Panc1 (cell line): ENCODE data around the gene PDE10A. TPM values are rescaled to one million over a fixed set of nuclear protein-coding genes. Genes with fewer than 3 reads are reported as not detected.

Experiments
- ATAC-seq: fragments of 200-7000 bp; cut with Tn5 transposase; 2 replicates; pipeline ENCODE4 v1.9.1; 2020; ENCODE audit warnings: mild to moderate bottlenecking, moderate library complexity
- BruUV-seq: library from RNA; stranded (reverse); fragments of 400-500 nt; replicated peaks from 2 replicates; lab custom pipeline; 2021; lab: Mats Ljungman, UMichigan
- CTCF ChIA-PET: fragments of 300-600 bp; sonication (Branson Sonifier 250); formaldehyde crosslinking; loops from one replicate; lab custom pipeline; 2022; ENCODE audit warnings: antibody characterized with exemption; lab: Charles Lee
- POLR2A ChIA-PET: fragments of 300-600 bp; sonication (Branson Sonifier 250); formaldehyde crosslinking; loops from one replicate; lab custom pipeline; 2022; ENCODE audit warnings: antibody characterized with exemption; lab: Charles Lee
- DNase-seq: peaks from one replicate; pipeline ENCODE4 v3.0.0-alpha.2; 2010; ENCODE audit warnings: low read depth, low spot score
- H3K27ac ChIP-seq: 2 replicates; pipeline ENCODE4 v1.5.1; 2011; ENCODE audit warnings: mild to moderate bottlenecking, low read length, inconsistent platforms
- H3K27me3 ChIP-seq: fragments of 200-500 bp; sonication (Bioruptor generic); 2 replicates; pipeline ENCODE4 v1.6.0; 2014; ENCODE audit warnings: low read length, inconsistent platforms; ENCODE audit not compliant: control insufficient read depth, insufficient read depth
- H3K36me3 ChIP-seq: fragments of 200-500 bp; sonication (Bioruptor generic); 2 replicates; pipeline ENCODE4 v1.5.1; 2014; ENCODE audit warnings: inconsistent platforms, mild to moderate bottlenecking, low read length, moderate library complexity; ENCODE audit not compliant: control insufficient read depth, insufficient read depth
- H3K4me1 ChIP-seq: 2 replicates; pipeline ENCODE4 v1.5.1; 2011; ENCODE audit warnings: inconsistent platforms, mild to moderate bottlenecking, low read length, moderate library complexity; ENCODE audit not compliant: control insufficient read depth, insufficient read depth
- H3K4me3 ChIP-seq, 2 experiments: 2 replicates each; pipeline ENCODE4 v1.5.1; 2011 to 2012; ENCODE audit warnings: low read depth in 2 of 2, low read length in 2 of 2, mild to moderate bottlenecking in 2 of 2, inconsistent platforms in 1 of 2, moderate library complexity in 1 of 2
- H3K9me3 ChIP-seq: fragments of 200-500 bp; sonication (Bioruptor generic); 2 replicates; pipeline ENCODE4 v1.5.1; 2014; ENCODE audit warnings: low read depth, mild to moderate bottlenecking, inconsistent platforms, low read length, moderate library complexity; ENCODE audit not compliant: control insufficient read depth, insufficient read depth
- CTCF ChIP-seq: fragments of 450-650 bp; IDR thresholded peaks from 2 replicates; pipeline ENCODE4 v1.5.1; 2017; ENCODE audit warnings: mild to moderate bottlenecking
- POLR2AphosphoS5 ChIP-seq: IDR thresholded peaks from 2 replicates; pipeline ENCODE4 v1.6.1; 2012; ENCODE audit warnings: mild to moderate bottlenecking, low read depth, low read length, moderate library complexity
- SIN3A ChIP-seq: IDR thresholded peaks from 2 replicates; pipeline ENCODE4 v1.6.1; 2012; ENCODE audit warnings: low read depth, mild to moderate bottlenecking, low read length, moderate library complexity, borderline replicate concordance; ENCODE audit not compliant: insufficient read depth
- TCF7L2 ChIP-seq: IDR thresholded peaks from 2 replicates; pipeline ENCODE4 v1.6.1; 2011; ENCODE audit warnings: mild to moderate bottlenecking, low read depth, low read length, inconsistent platforms
- in situ Hi-C: cut with HindIII; loops from 2 replicates; pipeline ENCODE4 v1.10.0; 2016; ENCODE audit warnings: low sequenced_read_pairs, low pct_unique_long_range_greater_than_20kb
- intact Hi-C: fragments of 100-400 bp; cut with micrococcal nuclease; formaldehyde crosslinking; loops from one replicate; pipeline ENCODE4 v1.10.0; 2022; ENCODE audit not compliant: unreplicated experiment
- total RNA-seq: library from RNA; stranded (reverse); gene quantifications from one replicate; pipeline ENCODE4 v1.2.1, GENCODE V29; 2021; ENCODE audit not compliant: unreplicated experiment
- TF ChIP-seq, protein P1 (sequence below), 2 experiments: IDR thresholded peaks; 2 replicates each; pipeline ENCODE4 v1.6.1; 2011 to 2012; ENCODE audit warnings: low read depth in 2 of 2, control low read depth in 1 of 2, low read length in 1 of 2, mild to moderate bottlenecking in 1 of 2, moderate library complexity in 1 of 2; ENCODE audit not compliant: insufficient read depth in 1 of 2

PDE10A gene
- total RNA-seq, 1 experiment from 2014 or later, result 27.8 TPM

DNA sequence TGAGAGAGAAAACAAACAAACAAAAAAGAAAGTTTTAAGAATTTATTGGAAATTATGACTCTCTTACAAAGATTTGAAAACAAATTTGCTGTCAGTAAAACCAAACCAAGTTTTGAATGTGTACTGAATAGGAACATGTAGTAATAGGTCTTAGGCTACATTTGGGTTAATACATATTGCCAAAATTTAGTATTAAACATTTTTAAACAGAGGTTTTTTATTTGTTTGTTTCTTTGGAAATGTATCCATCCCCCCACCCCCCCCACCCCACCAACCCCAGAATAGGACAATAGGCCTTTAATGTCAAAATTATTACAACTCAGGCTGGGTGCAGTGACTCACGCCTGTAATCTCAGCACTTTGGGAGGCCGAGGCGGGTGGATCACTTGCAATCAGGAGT is 356.1 kb downstream of the PDE10A start:
- intact Hi-C loops (no loop called here), in situ Hi-C loops (no loop called here)
- POLR2A ChIA-PET, result no interaction called here
- DNase-seq, result no peak
- ATAC-seq, result no peak
- CTCF ChIA-PET, result no interaction called here
- BruUV-seq, result no TSS peak
- no peak for TF ChIP-seq POLR2AphosphoS5
- TF ChIP-seq SIN3A, result no peak
- TF ChIP-seq, protein P1, sequence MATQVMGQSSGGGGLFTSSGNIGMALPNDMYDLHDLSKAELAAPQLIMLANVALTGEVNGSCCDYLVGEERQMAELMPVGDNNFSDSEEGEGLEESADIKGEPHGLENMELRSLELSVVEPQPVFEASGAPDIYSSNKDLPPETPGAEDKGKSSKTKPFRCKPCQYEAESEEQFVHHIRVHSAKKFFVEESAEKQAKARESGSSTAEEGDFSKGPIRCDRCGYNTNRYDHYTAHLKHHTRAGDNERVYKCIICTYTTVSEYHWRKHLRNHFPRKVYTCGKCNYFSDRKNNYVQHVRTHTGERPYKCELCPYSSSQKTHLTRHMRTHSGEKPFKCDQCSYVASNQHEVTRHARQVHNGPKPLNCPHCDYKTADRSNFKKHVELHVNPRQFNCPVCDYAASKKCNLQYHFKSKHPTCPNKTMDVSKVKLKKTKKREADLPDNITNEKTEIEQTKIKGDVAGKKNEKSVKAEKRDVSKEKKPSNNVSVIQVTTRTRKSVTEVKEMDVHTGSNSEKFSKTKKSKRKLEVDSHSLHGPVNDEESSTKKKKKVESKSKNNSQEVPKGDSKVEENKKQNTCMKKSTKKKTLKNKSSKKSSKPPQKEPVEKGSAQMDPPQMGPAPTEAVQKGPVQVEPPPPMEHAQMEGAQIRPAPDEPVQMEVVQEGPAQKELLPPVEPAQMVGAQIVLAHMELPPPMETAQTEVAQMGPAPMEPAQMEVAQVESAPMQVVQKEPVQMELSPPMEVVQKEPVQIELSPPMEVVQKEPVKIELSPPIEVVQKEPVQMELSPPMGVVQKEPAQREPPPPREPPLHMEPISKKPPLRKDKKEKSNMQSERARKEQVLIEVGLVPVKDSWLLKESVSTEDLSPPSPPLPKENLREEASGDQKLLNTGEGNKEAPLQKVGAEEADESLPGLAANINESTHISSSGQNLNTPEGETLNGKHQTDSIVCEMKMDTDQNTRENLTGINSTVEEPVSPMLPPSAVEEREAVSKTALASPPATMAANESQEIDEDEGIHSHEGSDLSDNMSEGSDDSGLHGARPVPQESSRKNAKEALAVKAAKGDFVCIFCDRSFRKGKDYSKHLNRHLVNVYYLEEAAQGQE (IDR thresholded peaks at IDR 0.05; ENCODE audit: insufficient read depth in 1 of 2, low read depth in 2 of 2, low read length in 1 of 2), result no peak
- TF ChIP-seq TCF7L2, result no peak
- no peak for TF ChIP-seq CTCF
- Histone ChIP-seq H3K4me1 (no peaks in the 10 kb centered on the region), H3K9me3 (no peaks in the 10 kb centered on the region), H3K27ac (no peak overlapping the region), H3K4me3 (no peak overlapping the region), H3K36me3 (no peaks in the 10 kb centered on the region), H3K27me3 (no peaks in the 10 kb centered on the region)

GRCh38 chr6:165301372-165302246 is 361.4 kb downstream of the PDE10A start:
- intact Hi-C loops, result no loop called here
- TF ChIP-seq TCF7L2, result no peak
- TF ChIP-seq, protein P1 (IDR thresholded peaks at IDR 0.05; ENCODE audit: insufficient read depth in 1 of 2, low read depth in 2 of 2, low read length in 1 of 2), result no peak
- TF ChIP-seq SIN3A, result no peak
- TF ChIP-seq CTCF, result no peak
- no peak for TF ChIP-seq POLR2AphosphoS5
- no peak for DNase-seq
- ATAC-seq, result peak; percentile 42; the same call in 1 of the 2 replicates
- Histone ChIP-seq H3K27me3 (no peaks in the 10 kb centered on the region; the same call in 1 of the 2 replicates), H3K27ac (no peak overlapping the region), H3K4me1 (no peaks in the 10 kb centered on the region), H3K9me3 (no peaks in the 10 kb centered on the region), H3K36me3 (no peaks in the 10 kb centered on the region), H3K4me3 (no peak overlapping the region)
- ChIA-PET CTCF (no interaction called here), POLR2A (no interaction called here)
- no TSS peak for BruUV-seq
- in situ Hi-C loops, result no loop called here
